COLO668 (cell line): ENCODE data around the gene NOD2.
A peak's percentile ranks its signal among the peaks of the same experiment; 100 is the strongest.

ENCODE experiments used
- DNase-seq: peaks from one replicate; lab custom pipeline; 2025; ENCODE audit not compliant: unreplicated experiment; lab: John Stamatoyannopoulos, UW

Gene NOD2

DNA sequence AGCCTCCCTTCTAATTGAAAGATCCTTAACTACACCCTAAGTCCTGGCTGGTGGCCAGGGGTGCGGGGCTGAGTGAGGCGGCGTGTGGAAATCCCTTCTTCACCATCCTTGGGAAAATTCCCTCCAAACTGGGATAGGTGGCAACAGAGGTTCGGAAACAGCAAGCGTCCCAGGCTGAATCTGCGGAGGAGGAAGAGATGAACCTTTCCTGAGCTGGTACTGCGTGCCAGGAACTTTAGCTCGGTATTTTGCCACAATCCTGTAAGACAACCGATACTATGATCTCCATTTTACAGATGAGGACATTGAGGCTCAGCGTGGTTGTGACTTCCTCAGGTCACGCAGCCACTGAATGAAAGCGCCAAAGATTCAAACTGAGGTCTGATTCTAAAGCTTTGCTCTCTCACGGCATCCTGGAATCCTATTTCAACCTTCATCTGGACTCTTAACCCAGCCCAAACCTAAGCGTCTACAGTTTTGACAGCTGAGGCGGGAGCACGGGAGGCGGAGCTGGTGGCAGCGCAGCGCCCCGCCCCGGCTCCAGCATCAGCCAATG lies 47.9 kb downstream of the NOD2 start:
- no peak for DNase-seq

DNA sequence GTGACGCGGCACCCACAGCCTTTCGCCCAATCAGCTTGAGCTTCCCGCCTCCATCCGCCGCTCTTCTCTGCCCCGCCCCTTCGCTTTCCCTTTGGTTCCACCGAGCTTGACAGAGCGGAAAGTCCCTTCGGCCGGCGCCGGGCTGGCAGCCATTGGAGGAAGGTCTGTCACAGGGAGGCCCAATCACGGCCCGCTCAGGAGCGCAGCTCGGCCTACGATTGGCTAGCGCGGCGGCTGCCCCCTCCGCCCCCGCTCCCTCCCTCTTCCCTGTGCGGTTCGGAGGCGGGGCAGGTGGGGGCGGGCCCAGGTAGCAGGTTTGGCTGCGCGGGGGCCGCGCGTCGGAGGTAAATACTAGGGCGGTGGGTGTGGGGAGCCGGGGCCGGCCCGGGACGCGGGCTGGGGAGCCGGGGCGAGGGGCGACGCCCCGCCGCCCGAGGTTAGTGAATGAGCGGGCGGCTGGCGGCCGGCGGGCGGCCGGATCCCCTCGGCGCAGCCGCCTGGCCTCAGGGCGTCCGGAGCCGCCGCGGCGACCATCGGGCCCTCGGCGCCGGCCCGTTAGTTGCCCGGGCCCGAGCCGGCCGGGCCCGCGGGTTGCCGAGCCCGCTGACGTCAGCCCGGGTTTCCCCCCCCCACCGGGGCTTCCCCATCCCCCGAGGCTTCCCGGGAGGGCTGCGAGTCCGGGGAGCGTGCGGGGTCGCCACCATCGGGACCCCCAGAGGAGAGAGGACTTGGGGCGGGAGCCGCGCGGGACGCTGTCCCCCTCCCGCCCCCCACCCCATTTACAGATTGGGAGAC lies 48.6 kb downstream of the NOD2 start, which contains the start of gene CYLD:
TSS of gene CYLD (plus strand) at position 306 of the 795 bp plus-strand sequence. CDS start 7,613 bp downstream, outside the sequence.
- peak; percentile 99 for DNase-seq

DNA sequence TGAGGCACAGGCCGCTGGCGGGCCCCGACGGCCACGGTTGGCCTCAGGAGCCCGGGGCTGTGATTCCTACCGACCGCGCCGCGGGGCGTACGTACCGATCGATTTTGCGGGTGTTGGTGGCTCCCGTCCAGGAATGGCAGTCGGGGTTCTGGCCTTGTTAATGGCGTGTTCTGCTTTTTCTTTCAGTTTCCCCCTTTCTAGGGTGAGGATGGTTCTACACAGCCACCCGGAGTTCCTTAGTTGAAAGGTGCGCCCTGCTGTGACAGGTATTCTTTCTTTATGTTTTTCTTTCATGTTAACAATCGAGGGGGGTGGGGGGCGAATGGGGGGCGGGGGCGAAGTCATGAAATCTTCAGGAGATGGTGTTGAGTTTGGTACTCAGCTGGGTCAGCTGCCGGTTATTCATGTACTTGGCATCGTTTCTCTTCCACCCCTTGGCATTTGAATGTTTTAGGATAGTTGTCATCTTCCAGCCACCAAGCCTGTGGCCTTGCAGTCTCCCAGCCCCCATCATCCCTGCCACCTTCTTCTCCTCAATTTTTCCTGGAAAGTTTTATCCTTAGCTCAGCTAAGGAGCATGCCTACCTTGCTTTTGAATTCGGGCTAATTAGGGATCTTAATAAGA lies 49.3 kb downstream of the NOD2 start:
- DNase-seq: peak; percentile 43

DNA sequence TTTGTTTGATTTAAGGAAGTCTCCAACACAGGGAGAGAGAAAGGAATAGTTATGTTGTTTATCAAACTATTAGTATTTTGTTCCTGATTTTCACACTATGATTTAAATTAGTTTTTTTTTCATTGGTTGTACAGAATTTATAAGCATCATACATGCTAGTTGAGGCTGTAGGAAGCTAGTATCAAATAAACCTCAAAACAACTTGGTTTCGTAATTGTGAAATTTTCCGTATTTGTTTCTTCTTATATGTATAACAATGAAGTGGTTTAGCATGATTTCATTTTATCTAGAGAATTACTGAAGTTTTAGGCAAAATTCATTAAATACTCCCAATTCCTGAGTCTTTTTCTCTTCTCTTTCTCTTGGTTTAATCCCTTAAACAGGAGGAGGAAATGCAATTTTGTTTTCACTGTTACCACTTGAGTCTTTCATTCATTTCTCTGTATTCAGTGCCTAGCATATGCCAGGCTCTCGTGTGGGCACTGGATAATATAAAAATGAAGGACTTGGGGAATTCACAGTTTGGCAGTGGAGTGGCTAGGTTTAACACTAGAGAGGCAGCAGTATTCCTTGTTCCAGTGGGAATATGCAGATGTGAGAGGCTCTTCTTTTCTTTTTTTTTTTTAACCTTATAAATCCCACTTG lies 50.3 kb downstream of the NOD2 start:
- DNase-seq: no peak

DNA sequence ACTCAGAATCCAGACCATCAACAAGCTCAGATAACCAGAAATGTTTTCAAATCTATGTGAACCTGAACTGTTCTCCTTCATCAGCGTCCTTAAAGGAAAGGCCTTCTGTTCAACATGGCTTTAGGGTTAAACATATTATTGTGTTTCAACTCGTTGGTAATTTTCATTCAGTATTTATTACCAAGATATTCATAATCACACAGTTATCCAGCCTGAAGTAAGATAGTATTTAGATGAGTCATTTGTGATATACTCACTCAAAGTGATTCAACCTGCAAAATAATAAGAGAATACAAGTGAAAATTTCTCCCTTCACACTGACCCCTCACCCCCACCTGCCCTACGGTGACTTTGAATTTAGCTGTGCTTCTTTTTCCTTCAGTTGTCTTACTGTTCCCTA lies 51.5 kb downstream of the NOD2 start:
- DNase-seq: no peak

DNA sequence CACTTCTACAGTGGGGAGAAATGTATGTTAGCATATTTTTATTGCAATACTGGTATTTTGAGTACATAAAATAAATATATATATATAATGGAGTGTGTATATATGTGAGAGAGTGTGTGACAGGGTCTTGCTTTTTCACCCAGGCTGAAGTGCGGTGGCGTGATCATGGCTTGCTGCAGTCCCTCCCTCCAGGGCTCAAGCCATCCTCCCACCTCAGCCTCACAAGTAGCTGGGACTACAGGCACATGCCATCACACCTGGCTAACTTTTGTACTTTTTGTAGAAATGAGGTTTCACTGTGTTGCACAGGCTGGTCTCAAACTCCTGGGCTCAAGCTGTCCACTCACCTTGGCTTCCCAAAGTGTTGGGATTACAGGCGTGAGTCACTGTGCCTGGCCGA lies 52.5 kb downstream of the NOD2 start:
- no peak for DNase-seq

DNA sequence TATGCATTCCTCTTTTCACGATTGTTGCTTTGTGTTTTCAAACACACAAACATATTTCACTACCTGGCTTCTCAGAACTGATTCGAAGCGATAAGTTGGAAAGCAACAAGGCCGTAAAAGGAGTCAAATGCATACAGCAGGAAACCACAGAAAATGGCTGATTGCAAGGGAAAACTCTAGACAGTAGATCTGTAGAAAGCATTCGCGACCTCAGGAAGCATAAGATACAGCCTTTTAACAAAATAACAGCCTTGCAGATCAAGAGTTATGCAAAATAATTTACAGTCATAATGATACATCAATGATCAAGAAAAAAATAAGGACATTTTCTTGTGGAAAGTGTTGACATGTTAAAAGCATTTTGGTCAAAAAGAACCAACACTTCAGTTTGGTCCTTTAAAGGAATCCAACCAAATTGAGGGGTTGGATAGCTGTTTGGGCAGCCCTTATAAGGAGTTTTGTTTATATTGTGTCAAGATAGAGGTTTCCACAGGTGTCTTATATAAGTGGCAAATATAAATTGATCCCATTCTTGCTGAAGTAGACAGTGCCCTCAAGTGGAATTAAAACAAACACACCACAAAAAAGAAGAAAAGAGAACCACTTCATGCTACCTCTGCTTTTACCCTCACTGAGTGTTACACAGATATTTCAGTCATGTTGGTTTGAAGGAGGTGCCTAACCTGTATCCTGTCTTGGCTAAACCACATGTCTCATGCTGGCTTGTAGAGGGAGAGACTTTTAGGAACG lies 54.0 kb downstream of the NOD2 start:
- DNase-seq: no peak

DNA sequence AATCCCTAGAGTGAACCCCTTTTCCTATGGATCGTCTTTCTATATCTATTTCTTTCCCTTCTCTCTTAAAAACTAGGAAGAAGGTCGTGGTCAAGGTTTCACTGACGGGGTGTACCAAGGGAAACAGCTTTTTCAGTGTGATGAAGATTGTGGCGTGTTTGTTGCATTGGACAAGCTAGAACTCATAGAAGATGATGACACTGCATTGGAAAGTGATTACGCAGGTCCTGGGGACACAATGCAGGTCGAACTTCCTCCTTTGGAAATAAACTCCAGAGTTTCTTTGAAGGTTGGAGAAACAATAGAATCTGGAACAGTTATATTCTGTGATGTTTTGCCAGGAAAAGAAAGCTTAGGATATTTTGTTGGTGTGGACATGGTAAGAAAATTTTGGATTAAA lies 58.1 kb downstream of the NOD2 start:
- DNase-seq: no peak

DNA sequence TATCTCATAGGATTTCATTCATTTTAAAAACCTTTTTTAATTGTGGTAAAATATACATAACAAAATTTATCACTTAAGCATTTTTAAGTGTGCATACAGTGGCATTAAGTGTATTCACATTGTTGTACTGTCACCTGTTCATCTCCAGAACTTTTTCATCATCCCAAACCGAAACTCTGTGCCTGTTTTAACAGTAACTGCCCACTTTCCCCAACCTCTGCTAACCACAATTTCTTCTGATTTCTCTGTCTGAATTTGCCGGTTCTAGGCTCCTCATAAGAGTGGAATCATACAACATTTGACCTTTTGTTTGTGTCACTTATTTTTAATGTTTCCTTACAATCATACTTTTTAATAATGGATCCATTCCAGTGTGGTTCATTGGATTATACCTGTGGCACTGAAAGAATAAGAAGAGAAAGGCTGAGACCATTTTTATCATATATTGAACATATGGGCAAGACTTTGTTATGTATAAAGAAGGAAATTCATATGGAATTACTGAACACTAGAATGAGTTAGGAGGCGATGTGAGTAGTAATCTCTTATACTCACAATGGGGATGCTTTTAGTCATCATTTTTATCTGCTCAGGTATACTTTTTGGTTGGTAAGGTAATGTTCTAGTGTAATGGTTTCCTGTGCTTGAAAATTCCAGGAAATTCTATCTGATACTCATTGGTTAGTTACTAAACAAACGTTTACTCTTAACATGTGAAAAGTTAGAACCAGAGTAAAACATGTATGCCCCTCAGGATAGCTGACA lies 59.2 kb downstream of the NOD2 start:
- no peak for DNase-seq

DNA sequence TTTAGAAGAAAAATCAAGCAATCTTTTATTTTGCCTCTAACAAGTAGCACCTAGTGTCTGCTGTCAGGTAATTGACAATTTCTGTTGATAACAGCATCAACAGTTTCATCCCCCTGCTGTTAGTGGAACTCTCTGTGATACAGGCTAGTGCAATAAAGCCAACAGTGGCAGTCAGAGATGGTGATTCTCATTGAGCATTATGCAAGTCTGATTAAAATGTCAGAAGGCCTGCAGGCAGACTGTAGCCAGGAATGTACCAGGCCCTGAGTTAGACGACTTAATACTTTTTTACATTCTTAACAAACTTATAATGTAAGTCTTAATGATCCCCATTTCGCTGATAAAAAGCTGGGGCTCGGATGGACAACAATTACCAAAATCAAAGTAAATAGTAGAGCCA lies 63.1 kb downstream of the NOD2 start:
- no peak for DNase-seq

DNA sequence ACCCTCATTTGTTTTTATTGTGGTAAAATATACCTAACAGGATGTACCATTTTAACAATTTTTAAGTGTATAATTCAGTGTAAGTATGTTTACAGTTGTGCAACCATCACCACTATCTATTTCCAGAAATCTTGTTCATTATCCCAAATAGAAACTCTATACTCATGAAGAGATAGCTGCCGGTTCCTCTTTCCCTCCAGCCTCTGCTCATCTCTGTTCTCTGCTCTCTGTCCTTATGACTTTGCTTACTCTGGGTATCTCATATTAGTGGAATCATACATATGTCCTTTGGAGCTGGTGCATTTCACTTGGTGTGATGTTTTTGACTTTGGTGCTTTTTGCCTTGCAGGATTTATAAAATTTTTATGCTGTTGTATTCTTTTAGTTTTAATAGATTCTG lies 67.9 kb downstream of the NOD2 start:
- DNase-seq: no peak

DNA sequence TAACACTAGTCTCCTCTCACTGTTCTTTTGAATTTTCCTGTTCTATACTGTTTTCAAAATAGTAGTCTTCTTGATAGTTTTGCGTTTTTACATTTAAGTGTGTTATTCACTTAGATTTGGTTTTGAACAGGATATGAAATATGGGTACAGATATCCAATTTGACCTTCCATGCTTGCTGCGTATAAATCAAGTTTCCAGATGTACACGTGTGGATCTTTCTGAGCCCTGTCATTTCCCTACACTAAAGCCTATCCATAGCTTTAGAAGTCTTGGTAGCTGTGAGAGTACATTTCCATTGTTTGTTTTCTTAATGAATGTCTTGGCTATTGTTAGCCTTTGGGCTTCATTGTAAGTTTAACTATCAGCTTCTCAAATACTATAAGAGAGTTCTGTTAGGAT lies 68.8 kb downstream of the NOD2 start:
- no peak for DNase-seq

DNA sequence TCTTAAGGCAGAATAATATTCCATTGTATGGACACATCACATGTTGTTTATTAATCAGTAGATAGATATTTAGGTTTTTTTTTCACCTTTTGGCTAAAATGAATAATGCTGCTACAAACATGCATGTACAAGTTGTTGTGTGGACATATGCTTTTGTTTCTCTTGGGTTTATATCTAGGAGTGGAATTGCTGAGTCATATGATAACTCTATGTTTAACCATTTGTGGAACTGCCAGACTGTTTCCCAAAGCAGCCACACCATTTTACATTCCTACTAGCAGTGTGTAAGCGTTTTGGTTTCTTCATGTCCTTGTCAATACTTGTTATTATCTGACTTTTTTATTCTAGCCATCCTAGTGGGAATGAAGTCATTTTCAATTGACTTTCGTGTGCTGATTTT lies 69.8 kb downstream of the NOD2 start:
- no peak for DNase-seq

DNA sequence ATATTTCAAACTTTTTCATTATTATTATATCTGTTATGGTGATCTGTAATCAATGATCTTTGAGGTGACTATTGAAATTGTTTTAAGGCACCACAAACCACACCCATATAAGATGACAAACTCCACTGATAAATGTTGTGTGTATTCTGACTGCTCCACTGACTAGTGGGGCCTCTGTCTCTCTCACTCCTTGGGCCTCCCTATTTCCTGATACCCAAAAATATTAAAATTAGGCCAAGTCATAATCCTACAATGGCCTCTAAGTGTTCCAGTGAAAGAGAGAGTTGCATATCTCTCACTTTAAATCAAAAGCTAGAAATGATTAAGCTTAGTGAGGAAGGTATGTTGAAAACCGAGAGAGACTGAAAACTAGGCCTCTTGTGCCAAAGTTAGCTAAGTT lies 71.9 kb downstream of the NOD2 start:
- DNase-seq: no peak

DNA sequence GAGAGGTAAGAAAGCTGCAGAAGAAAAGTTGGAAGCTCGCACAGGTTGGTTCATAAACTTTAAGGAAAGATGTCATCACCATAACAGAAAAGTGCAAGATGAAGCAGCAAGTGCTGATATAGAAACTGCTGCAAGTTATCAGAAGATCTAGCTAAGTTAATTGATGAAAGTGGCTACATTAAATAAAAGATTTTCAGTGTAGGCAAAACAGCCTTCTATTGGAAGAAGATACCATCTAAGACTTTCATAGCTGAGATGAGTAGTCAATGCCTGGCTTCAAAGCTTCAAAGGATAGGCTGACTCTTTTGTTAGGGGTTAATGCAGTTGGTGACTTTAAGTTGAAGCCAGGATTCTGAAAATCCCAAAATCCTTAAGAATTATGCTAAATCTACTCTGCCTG lies 72.5 kb downstream of the NOD2 start:
- DNase-seq: no peak

DNA sequence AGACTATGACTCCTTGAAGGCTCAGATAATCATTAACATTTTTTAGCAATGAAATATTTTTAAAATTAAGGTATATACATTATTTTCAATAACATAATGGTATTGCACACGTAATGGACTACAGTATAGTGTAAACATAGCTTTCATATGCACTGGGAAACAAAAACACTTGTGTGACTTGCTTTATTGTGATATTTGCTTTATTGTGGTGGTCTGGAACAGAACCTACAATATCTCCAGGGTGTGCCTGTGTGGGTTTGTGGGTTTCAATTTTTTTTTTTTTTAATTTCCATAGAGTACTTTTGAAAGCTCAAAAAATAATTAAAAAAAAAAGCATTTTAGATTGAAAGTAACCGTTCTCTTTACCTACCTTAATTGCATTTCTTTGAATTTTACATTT lies 73.8 kb downstream of the NOD2 start:
- DNase-seq: no peak

DNA sequence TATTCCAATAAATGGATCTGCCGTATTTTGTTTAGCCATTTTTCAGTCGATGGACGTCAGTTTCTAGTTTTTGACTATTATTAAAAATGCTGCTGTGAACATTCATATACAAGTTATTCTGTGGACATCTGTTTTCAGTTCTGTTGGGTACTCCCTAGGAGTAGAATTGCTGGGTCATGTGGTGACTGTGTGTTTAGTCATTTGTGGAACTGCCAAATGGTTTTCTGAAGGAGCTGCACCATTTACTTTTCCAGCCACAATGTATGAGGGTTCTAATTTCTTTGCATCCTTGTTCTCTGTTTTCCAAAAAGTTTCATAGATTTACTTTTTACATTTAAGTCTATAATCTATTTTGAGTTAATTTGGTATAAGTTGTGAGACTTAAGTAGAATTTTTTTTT lies 78.0 kb downstream of the NOD2 start:
- no peak for DNase-seq

DNA sequence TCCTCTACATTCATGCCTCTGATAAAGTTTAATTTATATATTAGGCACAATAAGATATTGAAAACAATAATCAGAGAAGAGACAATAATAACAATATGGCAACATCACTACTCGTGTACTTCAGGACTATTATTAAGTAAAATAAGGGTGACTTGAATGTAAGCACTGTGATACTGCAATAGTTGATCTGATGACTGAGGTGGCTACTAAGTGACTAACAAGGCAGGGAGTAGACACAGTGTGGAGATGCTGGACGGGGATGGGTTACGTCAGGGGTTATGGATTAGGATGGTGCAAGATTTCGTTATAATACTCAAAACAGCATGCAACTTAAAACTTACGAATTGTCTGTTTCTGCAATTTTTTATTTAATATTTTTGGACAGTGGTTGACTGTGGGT lies 81.0 kb downstream of the NOD2 start:
- DNase-seq: no peak

DNA sequence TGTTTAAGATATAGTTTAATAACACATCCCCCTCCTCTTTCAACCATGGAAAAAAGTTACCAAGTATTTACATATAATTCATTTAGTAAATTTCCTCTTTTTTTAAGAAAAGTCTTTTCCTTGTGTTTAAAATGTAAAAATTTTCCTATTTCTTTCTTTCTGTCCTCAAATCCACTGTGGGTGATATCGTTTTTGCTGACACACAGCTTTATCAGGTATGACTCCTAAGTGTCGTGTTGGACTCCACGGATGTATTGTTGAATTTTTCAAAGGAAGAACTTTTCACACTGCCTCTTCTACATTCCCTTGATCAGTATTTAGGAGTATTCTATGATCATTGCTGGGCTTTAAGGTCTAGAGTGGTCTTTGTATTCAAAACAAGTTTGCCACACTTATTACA lies 81.6 kb downstream of the NOD2 start:
- DNase-seq: no peak

DNA sequence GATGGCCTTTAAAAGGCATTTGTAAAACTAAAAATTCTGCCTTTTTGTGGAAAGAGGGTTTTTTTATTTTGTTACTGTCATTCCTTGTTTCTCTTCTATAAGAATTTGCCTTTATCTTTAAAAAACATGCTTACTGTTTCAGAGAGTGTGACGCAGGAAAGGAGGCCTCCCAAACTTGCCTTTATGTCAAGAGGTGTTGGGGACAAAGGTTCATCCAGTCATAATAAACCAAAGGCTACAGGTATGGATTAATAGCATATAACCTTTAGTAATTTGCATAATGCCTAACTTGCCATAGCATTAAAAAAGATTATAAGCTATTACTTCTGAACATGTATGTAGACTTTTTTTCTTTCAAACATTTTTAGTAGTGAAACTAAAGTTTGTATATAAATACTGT lies 82.6 kb downstream of the NOD2 start:
- no peak for DNase-seq
